Measurements from ENCODE around the gene RPTOR. TPM values are rescaled to one million over a fixed set of nuclear protein-coding genes. Genes with fewer than 3 reads are reported as not detected.

The RPTOR gene
- total RNA-seq, 1 donor, result 27.9 TPM

DNA sequence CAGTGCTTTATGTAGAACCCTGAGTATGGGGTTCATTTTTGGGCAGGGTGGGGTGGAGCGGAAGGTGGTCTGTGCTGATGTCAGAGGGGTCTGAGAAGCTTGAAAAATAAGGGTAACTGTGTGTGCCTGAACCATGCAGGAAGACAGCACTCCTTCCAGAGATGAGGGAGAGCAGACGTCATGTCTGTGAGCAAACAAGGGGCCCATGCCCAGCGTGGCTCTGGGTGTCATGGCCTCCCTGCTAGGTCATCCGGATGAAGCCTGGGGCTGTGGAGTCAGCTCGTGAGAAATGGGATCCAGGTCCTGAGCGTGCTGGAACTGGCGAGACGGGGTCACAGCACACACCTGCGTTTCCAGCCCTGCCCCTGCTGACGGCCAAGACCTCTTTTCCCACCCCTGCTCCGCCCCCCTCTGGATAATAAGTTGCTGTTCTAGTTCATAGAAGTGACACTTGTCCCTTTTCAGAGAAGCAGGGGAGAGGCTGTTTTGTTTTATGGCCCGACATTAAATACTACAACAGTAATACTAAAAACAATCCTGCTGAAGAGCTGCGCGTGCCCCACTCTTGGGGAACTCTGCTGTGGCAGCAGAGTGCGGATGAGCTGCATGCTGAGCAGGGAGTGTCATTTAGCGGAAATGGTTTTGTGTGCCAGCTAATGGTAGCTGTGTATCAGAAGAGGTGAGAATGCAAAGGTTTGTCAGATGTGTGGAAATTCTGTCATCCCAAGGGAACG, 92.6 kb downstream of the RPTOR start:
- Histone ChIP-seq H4K20me1 (ENCODE audit: insufficient read depth, low read length) (peaks cover 57% of the 10 kb centered on the region), H3K9me3 (ENCODE audit: low read depth, low read length) (no peaks in the 10 kb centered on the region), H3K4me2 (ENCODE audit: insufficient read depth, low read length) (no peak overlapping the region), H2AFZ (ENCODE audit: low read length) (no peak overlapping the region), H3K79me2 (ENCODE audit: insufficient read depth, low read length) (peaks cover 57% of the 10 kb centered on the region), H3K36me3 (ENCODE audit: insufficient read depth, low read length) (no peaks in the 10 kb centered on the region), H3K27ac (ENCODE audit: low read depth, low read length) (no peak overlapping the region), H3K4me1 (ENCODE audit: insufficient read depth, low read length) (no peaks in the 10 kb centered on the region), H3K27me3 (ENCODE audit: insufficient read depth, low read length) (no peaks in the 10 kb centered on the region), H3K4me3 (ENCODE audit: insufficient read depth, low read length) (no peak overlapping the region)
- DNase-seq (ENCODE audit: insufficient read length, low spot score, missing footprints), result peak; percentile 69
- TF ChIP-seq, protein P1, sequence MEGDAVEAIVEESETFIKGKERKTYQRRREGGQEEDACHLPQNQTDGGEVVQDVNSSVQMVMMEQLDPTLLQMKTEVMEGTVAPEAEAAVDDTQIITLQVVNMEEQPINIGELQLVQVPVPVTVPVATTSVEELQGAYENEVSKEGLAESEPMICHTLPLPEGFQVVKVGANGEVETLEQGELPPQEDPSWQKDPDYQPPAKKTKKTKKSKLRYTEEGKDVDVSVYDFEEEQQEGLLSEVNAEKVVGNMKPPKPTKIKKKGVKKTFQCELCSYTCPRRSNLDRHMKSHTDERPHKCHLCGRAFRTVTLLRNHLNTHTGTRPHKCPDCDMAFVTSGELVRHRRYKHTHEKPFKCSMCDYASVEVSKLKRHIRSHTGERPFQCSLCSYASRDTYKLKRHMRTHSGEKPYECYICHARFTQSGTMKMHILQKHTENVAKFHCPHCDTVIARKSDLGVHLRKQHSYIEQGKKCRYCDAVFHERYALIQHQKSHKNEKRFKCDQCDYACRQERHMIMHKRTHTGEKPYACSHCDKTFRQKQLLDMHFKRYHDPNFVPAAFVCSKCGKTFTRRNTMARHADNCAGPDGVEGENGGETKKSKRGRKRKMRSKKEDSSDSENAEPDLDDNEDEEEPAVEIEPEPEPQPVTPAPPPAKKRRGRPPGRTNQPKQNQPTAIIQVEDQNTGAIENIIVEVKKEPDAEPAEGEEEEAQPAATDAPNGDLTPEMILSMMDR (IDR thresholded peaks at IDR 0.05; ENCODE audit: extremely low read depth, low read depth, low read length), result no peak

DNA sequence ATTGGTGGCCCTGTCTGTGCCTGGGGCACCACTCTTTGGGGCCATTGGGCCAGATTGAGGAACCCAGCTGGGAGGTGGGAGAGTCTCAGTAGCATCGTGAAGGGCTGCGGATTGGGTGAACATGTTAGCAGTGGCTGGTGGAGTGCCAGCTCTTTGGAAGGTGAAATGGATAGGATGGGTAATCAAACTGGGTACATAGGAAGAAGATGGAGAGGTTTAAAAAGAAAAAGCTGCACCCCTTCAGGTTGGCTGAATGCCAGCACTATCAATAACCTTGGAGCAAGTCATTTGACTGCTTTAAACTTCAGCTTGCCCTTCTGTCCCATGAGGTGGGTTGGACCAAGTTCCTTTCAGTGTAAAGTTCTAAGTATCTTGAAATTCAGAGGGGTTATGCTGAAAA, 95.0 kb downstream of the RPTOR start:
- Histone ChIP-seq H3K27me3 (ENCODE audit: insufficient read depth, low read length) (no peaks in the 10 kb centered on the region), H3K79me2 (ENCODE audit: insufficient read depth, low read length) (peaks cover 55% of the 10 kb centered on the region), H3K4me3 (ENCODE audit: insufficient read depth, low read length) (no peak overlapping the region), H3K27ac (ENCODE audit: low read depth, low read length) (no peak overlapping the region), H3K4me1 (ENCODE audit: insufficient read depth, low read length) (no peaks in the 10 kb centered on the region), H2AFZ (ENCODE audit: low read length) (no peak overlapping the region), H3K36me3 (ENCODE audit: insufficient read depth, low read length) (no peaks in the 10 kb centered on the region), H3K9me3 (ENCODE audit: low read depth, low read length) (no peaks in the 10 kb centered on the region), H3K4me2 (ENCODE audit: insufficient read depth, low read length) (no peak overlapping the region), H4K20me1 (ENCODE audit: insufficient read depth, low read length) (peaks cover 49% of the 10 kb centered on the region)
- DNase-seq (ENCODE audit: insufficient read length, low spot score, missing footprints), result no peak
- TF ChIP-seq, protein P1 (IDR thresholded peaks at IDR 0.05; ENCODE audit: extremely low read depth, low read depth, low read length), result no peak

DNA sequence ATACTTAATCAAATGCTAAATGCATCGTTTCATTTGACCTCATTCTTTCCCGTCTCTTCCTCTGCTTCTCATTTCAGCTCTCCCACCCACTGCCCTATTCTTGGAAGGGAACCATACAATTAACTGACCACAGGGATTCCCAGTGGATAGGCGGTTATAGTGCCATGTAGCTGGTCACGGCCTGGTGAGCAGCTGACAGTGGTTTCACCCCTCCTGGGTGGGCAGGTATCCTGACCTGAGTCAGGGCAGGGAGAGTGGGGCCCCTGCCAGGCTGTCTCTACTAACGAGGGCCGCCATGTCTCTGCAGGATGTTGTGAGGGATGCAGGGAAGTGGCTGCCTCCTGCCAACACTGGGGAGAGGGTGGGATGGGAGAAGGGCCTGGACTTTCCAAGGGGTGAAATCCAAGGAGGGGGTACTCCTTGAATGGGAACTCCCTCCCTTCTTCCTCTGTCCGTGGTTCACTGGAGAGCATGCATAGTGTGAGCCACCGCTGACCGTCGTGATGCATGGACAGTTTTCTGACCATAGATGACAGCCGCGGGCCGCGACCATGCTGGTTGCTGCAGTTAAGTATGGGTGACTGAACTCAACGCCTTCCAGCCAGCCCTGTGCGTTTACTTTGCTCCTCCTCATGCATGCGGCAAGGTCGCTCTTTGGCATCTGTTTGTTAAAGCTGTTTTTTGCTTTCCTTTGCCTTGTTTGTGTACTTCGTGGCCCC, 95.9 kb downstream of the RPTOR start:
- TF ChIP-seq, protein P1 (IDR thresholded peaks at IDR 0.05; ENCODE audit: extremely low read depth, low read depth, low read length), result no peak
- Histone ChIP-seq H3K27me3 (ENCODE audit: insufficient read depth, low read length) (no peaks in the 10 kb centered on the region), H3K4me1 (ENCODE audit: insufficient read depth, low read length) (no peaks in the 10 kb centered on the region), H3K27ac (ENCODE audit: low read depth, low read length) (no peak overlapping the region), H2AFZ (ENCODE audit: low read length) (no peak overlapping the region), H3K79me2 (ENCODE audit: insufficient read depth, low read length) (peaks cover 49% of the 10 kb centered on the region), H4K20me1 (ENCODE audit: insufficient read depth, low read length) (peaks cover 44% of the 10 kb centered on the region), H3K36me3 (ENCODE audit: insufficient read depth, low read length) (no peaks in the 10 kb centered on the region), H3K4me2 (ENCODE audit: insufficient read depth, low read length) (no peak overlapping the region), H3K9me3 (ENCODE audit: low read depth, low read length) (no peaks in the 10 kb centered on the region), H3K4me3 (ENCODE audit: insufficient read depth, low read length) (no peak overlapping the region)
- no peak for DNase-seq (ENCODE audit: insufficient read length, low spot score, missing footprints)
